ENCODE data around the gene ASAH2.

The ASAH2 gene

GRCh38 chr10:50229460-50229859 lies 21.9 kb downstream of the ASAH2 start:
- no peak for TF ChIP-seq CTCF (IDR thresholded peaks at IDR 0.05; ENCODE audit: low read depth, low read length)

DNA sequence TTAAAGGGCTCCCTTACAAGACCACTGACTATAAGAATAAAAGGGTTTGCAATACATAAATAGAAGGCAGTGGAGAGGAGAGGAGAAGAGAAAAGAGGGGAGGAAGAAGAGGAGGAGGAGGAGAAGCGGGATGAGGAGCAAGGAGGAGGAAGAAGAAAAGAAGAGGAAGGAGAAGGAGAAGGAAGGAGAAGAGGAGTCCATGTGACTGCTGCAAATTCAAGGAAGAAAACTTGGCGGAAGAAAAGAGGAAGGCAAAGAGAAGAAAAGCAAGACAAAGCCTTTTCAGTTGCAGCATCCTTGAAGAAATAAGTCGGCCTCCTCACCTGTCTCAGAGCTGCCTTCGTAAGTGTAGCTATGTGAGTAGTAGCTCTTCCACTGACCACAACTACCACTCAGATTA lies 22.6 kb downstream of the ASAH2 start:
- no peak for DNase-seq (ENCODE audit: extremely low read depth, low read depth)
- TF ChIP-seq CTCF (IDR thresholded peaks at IDR 0.05; ENCODE audit: low read depth, low read length): no peak

More at GRCh38 chr10:50229460-50229859, 21.9 kb downstream of the ASAH2 start:
- no peak for DNase-seq (ENCODE audit: extremely low read depth, low read depth)

DNA sequence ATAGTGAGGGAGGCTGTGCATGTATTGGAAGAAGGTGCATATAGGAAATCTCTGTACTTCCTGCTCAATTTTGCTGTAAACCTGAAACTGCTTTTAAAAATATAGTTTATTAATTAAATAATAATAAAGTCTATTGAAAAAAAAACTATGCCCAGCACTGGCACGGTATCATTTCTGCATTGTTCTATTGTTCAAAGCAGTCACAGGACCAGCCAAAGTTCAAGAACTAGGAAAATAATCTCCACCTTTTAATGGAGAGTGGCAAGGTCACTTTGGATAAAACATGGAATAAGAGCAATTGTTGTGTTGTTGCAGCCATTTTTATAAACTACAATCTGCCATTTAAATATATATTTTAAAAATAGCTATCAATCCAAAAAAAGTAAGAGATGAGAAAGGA lies 24.7 kb downstream of the ASAH2 start:
- no peak for TF ChIP-seq CTCF (IDR thresholded peaks at IDR 0.05; ENCODE audit: low read depth, low read length)

DNA sequence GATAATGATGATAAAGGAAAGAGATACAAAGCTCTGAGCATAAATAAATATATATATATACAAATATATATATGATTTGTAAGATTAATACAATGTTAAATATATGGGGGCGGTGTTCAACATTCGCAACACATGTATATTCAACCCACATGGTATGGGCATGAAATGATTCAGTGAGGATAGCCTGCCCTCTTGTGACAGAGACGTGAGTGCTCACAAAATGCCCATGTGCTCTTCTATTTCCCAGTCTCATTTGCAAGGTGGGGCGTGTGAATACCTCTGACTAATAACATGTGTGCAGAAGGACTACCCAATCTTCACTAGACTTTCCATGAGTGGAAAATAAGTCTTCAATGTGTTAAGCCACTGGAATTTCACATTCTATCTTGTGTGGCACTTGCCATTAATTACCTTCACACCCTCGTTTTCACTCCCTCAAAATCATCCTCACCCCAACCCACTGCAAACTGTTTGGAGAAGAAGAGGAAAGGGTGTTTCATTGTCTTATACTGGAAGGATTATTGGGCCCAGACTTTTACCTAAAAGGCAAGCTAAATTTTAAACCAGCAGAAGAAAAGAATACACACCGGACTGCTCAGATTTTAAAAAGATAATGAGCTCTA lies 26.9 kb downstream of the ASAH2 start:
- TF ChIP-seq CTCF (IDR thresholded peaks at IDR 0.05; ENCODE audit: low read depth, low read length): peak; percentile 68
- DNase-seq (ENCODE audit: extremely low read depth, low read depth): peak; percentile 3

More for the DNA sequence above, 24.7 kb downstream of the ASAH2 start:
- DNase-seq (ENCODE audit: extremely low read depth, low read depth): no peak

- DNase-seq (ENCODE audit: extremely low read depth, low read depth): no peak
- no peak for TF ChIP-seq CTCF (IDR thresholded peaks at IDR 0.05; ENCODE audit: low read depth, low read length)
Measured at GRCh38 chr10:50222199-50222598, 29.1 kb downstream of the ASAH2 start.

DNA sequence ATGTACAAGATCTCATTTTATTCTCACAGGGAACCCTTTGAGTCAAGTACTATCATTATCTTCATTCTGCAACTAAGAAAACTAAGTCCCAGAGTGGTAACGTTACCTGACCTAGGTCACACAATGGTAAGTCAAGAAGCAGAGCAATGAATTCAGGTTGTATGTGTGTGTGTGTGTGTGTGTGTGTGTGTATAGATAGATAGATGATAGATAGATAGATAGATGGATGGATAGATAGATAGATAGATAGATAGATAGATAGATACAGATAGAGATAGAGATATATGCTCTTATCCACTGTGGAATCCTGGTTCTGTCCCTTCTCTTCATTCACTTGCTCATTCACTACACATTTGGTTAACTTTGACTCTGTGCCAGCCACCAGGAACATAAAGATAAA lies 29.8 kb downstream of the ASAH2 start:
- no peak for TF ChIP-seq CTCF (IDR thresholded peaks at IDR 0.05; ENCODE audit: low read depth, low read length)
- DNase-seq (ENCODE audit: extremely low read depth, low read depth): no peak

- TF ChIP-seq CTCF (IDR thresholded peaks at IDR 0.05; ENCODE audit: low read depth, low read length): no peak
- DNase-seq (ENCODE audit: extremely low read depth, low read depth): no peak
Measured at GRCh38 chr10:50219646-50220045, 31.7 kb downstream of the ASAH2 start.
